Stimulated activated CD8-positive, alpha-beta memory T cell treated with anti-CD3 and anti-CD28 coated beads, Interleukin-4, amount 100 ng/mL, for 48 hours (primary cell): ENCODE data around the gene SSBP1.
A peak's percentile ranks its signal among the peaks of the same experiment; 100 is the strongest.
"Not testable (repeated sequence)": the region's sequence is repeated elsewhere in the genome, so short reads cannot be mapped to it uniquely, and the experiment has no call there.

Source experiments
- DNase-seq: peaks from one replicate; pipeline ENCODE4 v3.0.0-alpha.2; 2020

Gene SSBP1

DNA sequence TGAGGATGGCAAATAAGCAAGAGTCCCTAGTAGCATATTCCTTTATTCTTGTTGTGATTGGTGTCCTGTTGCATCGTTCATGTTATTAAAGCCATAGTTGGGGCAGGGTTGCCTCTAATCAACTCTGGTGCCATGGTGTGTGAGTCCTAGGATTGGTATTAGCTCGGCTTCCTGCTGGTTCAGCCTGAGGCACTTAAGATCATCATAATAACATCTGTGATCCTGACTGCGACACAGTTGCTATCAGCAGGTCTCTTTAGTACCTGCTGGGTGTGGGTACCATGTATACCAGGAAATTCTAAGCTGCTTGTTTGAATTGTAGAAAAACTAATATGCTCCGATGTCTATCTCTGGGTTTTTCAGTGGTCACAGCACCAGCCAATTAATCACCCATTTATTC is 28.4 kb upstream of the SSBP1 start:
- no peak for DNase-seq

GRCh38 chr7:141710301-141710700 is 27.9 kb upstream of the SSBP1 start:
- no peak for DNase-seq

- DNase-seq: no peak
These were observed 25.4 kb upstream of the SSBP1 start for GRCh38 chr7:141712603-141713255.

DNA sequence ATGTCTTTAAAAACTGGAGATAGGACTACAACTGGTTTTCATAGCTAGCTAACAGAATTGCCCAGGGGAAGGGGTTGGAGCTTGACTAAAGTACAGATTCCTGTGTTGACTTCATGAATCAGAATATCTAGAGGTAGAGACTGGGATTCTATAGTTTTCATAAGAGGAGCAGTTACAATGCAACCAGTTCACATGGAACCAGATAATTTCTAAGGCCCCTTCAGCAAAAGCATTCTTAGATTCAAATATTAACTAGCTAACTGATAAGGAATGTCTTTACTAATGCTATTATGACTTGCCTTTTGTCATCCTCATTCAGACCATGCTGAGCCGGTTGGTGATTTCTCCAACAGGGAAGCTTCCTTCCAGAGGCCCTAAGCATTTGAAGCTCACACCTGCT is 24.3 kb upstream of the SSBP1 start:
- no peak for DNase-seq

DNA sequence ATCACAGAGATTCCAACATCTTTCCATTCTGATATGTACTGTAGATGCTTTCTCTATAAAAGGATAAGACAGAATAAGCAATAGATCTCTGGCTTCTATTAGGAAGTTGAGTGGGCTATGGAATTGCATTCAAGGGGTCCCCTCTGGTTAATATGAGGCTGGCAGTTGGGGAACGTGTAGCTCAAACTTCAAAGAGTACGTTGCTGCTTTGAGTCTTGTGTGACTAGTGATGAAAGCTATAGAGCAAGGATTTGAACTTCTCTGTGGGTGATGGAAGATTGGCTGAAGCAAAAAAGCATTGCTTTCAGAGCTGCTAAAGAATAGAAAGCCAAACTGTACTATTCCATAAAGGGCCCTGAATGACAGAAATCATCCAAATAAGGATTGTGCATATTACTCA is 23.6 kb upstream of the SSBP1 start:
- no peak for DNase-seq

GRCh38 chr7:141715018-141715417 is 23.1 kb upstream of the SSBP1 start:
- DNase-seq: no peak

DNA sequence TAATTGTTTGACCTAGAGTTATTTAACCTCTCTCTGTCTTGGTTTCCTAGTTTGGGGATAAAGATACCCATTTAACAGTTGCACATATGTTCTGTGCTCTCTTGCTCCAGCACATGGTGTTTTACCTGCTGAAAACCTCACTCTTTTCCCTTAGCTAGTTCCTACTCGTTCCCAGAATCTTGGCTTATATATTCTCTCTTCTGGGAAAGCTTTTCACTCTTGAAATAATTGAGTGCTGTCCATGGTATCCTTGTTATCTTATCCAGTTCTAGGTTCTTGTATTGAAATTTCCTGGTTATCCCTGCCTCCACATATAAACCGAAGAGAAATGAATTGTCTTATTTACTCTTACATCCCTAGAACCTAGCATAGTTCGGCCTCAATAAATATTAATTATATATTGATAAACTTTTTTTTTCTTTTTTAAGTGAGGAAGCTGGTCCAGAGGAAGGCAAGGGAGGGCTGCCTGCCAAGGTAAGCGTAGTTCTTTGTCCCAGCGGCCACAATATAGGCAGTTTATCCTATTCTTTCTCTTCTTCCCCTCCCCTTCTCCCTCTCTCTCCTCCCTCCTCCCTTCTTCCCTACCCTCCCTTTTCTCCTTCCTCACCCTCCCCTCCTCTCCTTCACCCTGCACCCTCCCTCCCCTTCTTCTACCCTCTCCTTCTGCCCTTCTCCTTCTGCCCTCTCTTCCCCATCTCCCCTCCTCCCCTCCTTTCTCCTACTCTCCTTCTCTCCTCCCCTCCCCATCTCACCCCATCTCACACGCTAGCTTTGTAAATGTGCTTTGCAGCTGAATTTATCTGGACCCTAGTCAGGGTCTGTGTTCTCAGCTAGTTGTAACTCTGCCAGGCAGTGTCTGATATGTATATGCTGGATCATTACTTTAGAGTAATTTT is 22.1 kb upstream of the SSBP1 start:
- DNase-seq: no peak

DNA sequence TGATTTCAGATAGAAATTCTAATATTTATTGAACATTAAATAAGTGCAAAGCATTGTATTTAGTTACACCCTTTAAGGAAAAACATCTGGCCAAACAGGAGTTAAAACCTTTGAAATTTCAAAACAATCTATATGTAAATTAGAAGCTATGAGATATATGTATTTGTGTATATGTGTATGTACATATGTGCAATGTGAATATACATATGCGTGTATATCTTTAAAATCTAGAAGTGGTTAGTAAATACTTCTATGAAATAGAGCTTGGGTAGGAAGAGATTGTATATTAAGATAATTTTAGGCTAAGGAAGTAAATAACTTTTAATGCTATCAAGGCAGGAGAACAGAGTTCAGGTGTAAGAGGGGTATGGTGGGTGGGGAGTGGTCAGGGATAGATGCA is 20.7 kb upstream of the SSBP1 start:
- DNase-seq: no peak

- no peak for DNase-seq
These were observed 15.6 kb upstream of the SSBP1 start for GRCh38 chr7:141722529-141722928.

- DNase-seq: no peak
These were observed 9.1 kb upstream of the SSBP1 start for GRCh38 chr7:141729020-141729419.

- no peak for DNase-seq
These were observed 6.5 kb upstream of the SSBP1 start for GRCh38 chr7:141731476-141732149.

DNA sequence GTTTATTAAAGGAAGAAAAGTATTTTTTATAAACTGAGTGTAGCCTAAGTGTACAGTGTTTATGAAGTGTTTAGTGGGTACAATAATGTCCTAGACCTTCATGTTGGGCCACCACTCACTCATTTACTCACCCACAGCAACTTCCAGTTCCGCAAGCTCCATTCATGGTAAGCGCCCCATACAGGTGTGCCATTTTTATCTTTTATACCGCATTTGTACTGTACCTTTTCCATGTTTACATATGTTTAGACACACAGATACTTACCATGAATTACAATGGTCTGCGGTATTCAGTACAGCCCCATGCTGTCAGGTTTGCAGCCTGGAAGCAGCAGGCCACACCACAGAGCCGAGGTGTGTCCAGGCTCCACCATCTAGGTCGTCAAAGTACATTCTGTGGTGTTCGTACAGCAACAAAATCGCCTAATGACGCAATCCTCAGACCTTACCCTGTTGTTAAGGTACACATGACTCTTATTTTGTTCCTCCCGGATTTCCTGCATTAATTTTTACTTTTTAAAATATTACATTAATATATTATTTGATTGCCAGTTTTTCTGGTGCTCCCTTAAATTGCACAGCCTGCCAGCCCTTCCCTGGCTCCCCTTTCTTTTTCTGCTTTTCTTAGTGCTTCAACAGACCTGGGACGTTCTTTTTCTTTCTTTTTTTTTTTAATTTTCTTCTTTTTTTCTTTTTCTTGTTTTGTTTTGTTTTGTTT is 881 bp upstream of the SSBP1 start:
- DNase-seq: peak; percentile 33

DNA sequence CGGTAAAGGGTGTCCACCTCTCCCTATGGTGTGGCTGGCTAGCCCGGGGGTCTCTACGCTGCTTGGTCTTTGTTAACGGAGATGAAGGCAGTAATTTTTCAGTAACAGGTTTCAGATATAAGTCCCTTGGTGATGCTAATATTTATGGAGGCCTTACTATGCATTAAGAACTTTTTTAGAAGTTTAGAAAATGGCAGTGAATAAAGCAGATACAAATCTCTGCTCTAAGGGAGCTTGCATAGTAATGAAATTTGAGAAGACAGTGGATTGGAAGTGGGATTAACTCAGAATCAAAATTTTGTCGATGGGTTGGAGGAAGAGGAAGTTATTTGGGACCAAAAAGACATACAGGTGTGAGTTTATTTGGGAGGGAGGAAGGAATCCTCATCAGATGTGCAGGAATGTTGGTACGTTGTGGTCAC is 445 bp downstream of the SSBP1 start:
- DNase-seq: no peak

DNA sequence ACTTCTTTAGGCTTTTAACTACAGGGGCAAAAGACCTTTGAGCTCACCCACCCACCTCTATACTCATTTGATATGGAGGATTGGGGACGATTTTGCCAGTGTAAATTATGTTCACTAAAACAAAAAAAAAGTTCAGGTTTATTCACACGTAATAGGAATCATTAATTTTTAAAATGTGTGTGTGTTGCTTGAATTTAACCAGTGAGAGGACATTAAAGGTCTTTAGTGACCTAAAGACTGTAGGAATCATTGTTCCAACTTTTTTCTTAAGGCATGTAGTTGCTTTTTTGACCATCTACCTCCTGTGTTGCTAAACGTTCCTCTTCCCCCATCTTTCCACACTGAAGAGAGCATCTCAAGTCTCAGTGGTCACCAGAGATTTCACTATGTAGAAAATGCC is 1.1 kb downstream of the SSBP1 start:
- DNase-seq: no peak

DNA sequence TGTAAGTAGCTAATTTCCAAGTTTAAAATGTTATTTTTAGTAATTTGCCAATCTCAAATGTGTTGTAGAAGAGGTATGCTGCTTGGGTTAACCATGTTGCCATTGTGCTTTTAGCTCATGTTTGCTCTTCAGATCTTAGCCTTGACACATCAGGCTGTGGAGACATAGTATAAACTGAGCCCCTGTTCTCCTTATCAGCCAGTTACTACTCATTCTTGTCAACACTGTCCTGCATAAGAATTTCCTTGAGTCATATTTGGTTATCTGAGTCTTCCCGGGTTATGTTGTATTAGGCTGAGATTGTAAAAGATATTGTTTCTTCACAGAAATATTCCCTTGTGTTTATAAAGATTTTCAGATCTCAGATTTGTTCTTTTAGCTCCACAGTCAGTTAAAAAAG is 4.1 kb downstream of the SSBP1 start:
- no peak for DNase-seq

DNA sequence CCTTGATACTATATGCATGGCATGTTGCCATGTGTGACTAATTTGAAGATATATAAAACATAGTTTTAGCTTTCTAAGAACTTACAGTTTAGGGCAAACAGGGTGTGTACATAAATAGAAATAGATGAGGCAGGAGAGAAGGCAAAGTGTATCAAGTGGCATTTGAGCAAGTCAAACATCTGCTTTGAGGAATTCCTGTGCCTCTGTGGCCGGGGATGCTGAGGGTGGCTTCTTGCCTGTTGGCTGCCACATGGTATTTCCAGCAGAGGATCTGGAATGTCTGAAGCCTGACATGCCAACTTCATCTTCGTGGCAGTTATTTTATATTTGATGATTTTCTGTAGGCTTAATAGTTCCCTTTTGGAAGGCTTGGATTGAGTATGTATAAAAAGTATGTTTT is 6.0 kb downstream of the SSBP1 start:
- DNase-seq: no peak

DNA sequence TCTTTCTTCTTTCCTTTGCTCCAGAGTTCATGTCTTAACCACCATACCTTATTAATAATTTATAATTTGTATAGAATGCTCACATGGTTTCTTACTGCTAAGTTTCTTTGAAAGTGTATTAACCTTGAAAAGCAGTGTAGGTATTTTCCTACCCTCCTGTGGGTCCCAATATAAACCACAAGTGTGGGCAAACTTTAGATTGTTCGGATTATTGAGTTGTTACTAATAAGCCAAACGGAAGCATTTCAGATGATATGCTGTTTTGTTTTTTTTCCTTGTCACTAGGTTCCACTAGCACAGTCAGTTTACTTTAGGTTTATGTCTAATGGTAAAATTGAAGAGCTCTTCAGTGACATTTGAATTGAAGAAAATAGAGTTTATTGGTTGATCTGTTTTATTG is 10.2 kb downstream of the SSBP1 start:
- DNase-seq: no peak

GRCh38 chr7:141751904-141752303 is 13.7 kb downstream of the SSBP1 start:
- DNase-seq: not testable (repeated sequence)

GRCh38 chr7:141752634-141753033 is 14.5 kb downstream of the SSBP1 start:
- no peak for DNase-seq

GRCh38 chr7:141754939-141755338 is 16.8 kb downstream of the SSBP1 start:
- DNase-seq: no peak

DNA sequence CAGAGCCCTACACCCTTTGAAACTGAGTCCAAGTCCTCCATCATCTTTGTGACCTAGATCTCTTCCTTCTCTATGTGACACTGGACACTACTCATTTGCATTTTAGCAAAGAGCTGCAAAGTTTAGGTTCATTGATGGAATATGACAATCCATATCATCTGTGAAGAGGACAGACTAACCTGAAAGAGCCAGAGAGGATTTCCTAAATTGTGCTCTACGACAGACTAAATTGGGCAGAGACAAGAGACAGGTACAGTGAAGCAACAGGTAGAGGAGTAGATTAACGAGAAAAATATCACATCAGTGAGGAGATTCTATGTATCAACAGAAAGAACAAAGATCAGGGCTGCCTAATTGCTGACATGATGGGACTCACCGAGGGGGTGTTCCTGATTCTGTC is 25.6 kb downstream of the SSBP1 start, which contains the start of gene TAS2R3:
TSS of gene TAS2R3 (plus strand) at position 301 of the 400 bp plus-strand sequence. CDS start at position 363, 62 bp downstream.
- DNase-seq: no peak

DNA sequence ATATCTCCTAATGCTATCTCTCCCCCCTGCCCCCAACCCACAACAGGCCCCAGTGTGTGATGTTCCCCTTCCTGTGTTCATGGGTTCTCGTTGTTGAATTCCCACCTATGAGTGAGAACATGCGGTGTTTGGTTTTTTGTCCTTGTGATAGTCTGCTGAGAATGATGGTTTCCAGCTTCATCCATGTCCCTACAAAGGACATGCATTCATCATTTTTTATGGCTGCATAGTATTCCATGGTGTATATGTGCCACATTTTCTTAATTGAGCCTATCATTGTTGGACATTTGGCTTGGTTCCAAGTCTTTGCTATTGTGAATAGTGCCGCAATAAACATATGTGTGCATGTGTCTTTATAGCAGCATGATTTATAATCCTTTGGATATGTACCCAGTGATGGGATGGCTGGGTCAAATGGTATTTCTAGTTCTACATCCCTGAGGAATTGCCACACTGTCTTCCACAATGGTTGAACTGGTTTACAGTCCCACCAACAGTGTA is 32.0 kb downstream of the SSBP1 start:
- DNase-seq: not testable (repeated sequence)

DNA sequence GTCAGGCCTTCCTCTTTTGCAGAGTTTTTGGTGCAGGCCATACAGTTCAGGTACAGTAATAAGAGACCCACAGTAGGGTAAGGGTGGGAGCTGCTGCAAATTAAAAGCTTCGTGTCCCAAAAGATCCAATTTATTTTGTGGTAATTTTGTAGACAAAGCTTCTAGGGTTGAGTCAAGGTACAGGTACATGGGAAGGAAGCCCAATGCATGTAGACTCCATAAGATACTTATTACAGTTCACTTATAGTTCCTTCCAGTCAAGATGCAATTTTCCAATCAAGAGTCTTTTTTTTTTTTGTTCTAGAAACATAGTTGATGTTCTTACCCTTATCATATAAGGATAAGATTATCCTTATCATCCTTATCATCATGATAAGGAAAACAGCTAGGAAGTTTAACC is 38.2 kb downstream of the SSBP1 start, which contains the start of gene TAS2R4:
TSS of gene TAS2R4 (plus strand) at position 301 of the 400 bp plus-strand sequence. CDS start 1,815 bp downstream, outside the sequence.
- DNase-seq: no peak
